WTC11 (cell line): ENCODE results near the gene NDUFS5. TPM values are rescaled to one million over a fixed set of nuclear protein-coding genes. Genes with fewer than 3 reads are reported as not detected.

Source experiments
- ATAC-seq: fragments of 200-7000 bp; cut with Tn5 transposase; 2 replicates; pipeline ENCODE4 v1.10.0; 2021; ENCODE audit warnings: mild to moderate bottlenecking, moderate library complexity
- CTCF ChIA-PET: fragments of 300-600 bp; sonication (Branson Sonifier 250); formaldehyde crosslinking; loops from one replicate; lab custom pipeline; 2021; ENCODE audit warnings: antibody characterized with exemption; lab: Charles Lee
- POLR2A ChIA-PET: fragments of 350-600 bp; sonication (Branson Sonifier 250); formaldehyde crosslinking; loops from one replicate; lab custom pipeline; 2021; ENCODE audit warnings: antibody characterized with exemption; lab: Charles Lee
- DNase-seq: peaks from one replicate; pipeline ENCODE4 v3.0.0; 2021; ENCODE audit warnings: low spot score
- H3K27ac Mint-ChIP-seq: 2 replicates; pipeline ENCODE4 v1.8.0; 2021; ENCODE audit warnings: mixed read lengths
- H3K27me3 Mint-ChIP-seq: 2 replicates; pipeline ENCODE4 v1.8.0; 2021; ENCODE audit warnings: low read depth, mild to moderate bottlenecking, moderate library complexity, mixed read lengths
- H3K36me3 Mint-ChIP-seq: 2 replicates; pipeline ENCODE4 v1.8.0; 2021; ENCODE audit warnings: mixed read lengths
- H3K4me1 Mint-ChIP-seq: 2 replicates; pipeline ENCODE4 v1.8.0; 2022; ENCODE audit warnings: mixed read lengths
- H3K4me3 Mint-ChIP-seq: 2 replicates; pipeline ENCODE4 v1.8.0; 2021; ENCODE audit warnings: mild to moderate bottlenecking, moderate library complexity, mixed read lengths
- H3K9me3 Mint-ChIP-seq: 2 replicates; pipeline ENCODE4 v1.8.0; 2021; ENCODE audit warnings: mixed read lengths
- CREM ChIP-seq: sonication (generic); formaldehyde crosslinking; IDR thresholded peaks from 2 replicates; pipeline ENCODE4 v1.8.1; 2022; ENCODE audit warnings: mild to moderate bottlenecking, missing genetic modification reagents, moderate library complexity
- ELF4 ChIP-seq: sonication (generic); formaldehyde crosslinking; IDR thresholded peaks from 2 replicates; pipeline ENCODE4 v1.8.1; 2022; ENCODE audit warnings: low read depth, mild to moderate bottlenecking, moderate library complexity, missing genetic modification reagents
- GABPB1 ChIP-seq: sonication (generic); formaldehyde crosslinking; IDR thresholded peaks from 2 replicates; pipeline ENCODE4 v1.8.1; 2023; ENCODE audit warnings: mild to moderate bottlenecking, missing genetic modification reagents
- IRF2 ChIP-seq: sonication (generic); formaldehyde crosslinking; IDR thresholded peaks from 2 replicates; pipeline ENCODE4 v1.8.0; 2022; ENCODE audit warnings: low read depth, missing genetic modification reagents, borderline replicate concordance
- JAZF1 ChIP-seq: fragments of 250-450 bp; sonication (Bioruptor Pico); IDR thresholded peaks from 2 replicates; pipeline ENCODE4 v1.9.0; 2021; ENCODE audit warnings: moderate library complexity, mild to moderate bottlenecking, inconsistent platforms
- JUN ChIP-seq: sonication (generic); formaldehyde crosslinking; IDR thresholded peaks from 2 replicates; pipeline ENCODE4 v1.8.0; 2023; ENCODE audit warnings: mild to moderate bottlenecking, missing genetic modification reagents
- NFYB ChIP-seq: sonication (generic); formaldehyde crosslinking; conservative IDR thresholded peaks from 2 replicates; pipeline ENCODE4 v1.8.0; 2022; ENCODE audit warnings: low read depth, missing genetic modification reagents
- NR2C2 ChIP-seq: sonication (generic); formaldehyde crosslinking; IDR thresholded peaks from 2 replicates; pipeline ENCODE4 v1.8.0; 2022; ENCODE audit warnings: mild to moderate bottlenecking, missing genetic modification reagents
- OVOL2 ChIP-seq: fragments of 250-450 bp; sonication (Bioruptor Pico); IDR thresholded peaks from 2 replicates; pipeline ENCODE4 v1.9.0; 2021; ENCODE audit warnings: mild to moderate bottlenecking, borderline replicate concordance
- SMAD3 ChIP-seq: sonication (generic); formaldehyde crosslinking; IDR thresholded peaks from 2 replicates; pipeline ENCODE4 v1.8.0; 2022; ENCODE audit warnings: missing genetic modification reagents, mild to moderate bottlenecking, borderline replicate concordance
- SMAD4 ChIP-seq: sonication (generic); formaldehyde crosslinking; IDR thresholded peaks from 2 replicates; pipeline ENCODE4 v1.8.0; 2022; ENCODE audit warnings: mild to moderate bottlenecking, missing genetic modification reagents
- SOX15 ChIP-seq: fragments of 250-450 bp; sonication (Bioruptor Pico); IDR thresholded peaks from 2 replicates; pipeline ENCODE4 v1.9.0; 2021; ENCODE audit warnings: mild to moderate bottlenecking
- TP53 ChIP-seq: sonication (generic); formaldehyde crosslinking; IDR thresholded peaks from 2 replicates; pipeline ENCODE4 v1.8.1; 2023; ENCODE audit warnings: mild to moderate bottlenecking, missing genetic modification reagents
- ZBTB43 ChIP-seq: sonication (generic); formaldehyde crosslinking; IDR thresholded peaks from 2 replicates; pipeline ENCODE4 v1.8.1; 2023; ENCODE audit warnings: mild to moderate bottlenecking, missing genetic modification reagents
- ZNF138 ChIP-seq: sonication (generic); formaldehyde crosslinking; conservative IDR thresholded peaks from 2 replicates; pipeline ENCODE4 v1.8.1; 2022; ENCODE audit warnings: mild to moderate bottlenecking, moderate library complexity, missing genetic modification reagents
- ZNF232 ChIP-seq: sonication (generic); formaldehyde crosslinking; IDR thresholded peaks from 2 replicates; pipeline ENCODE4 v1.8.0; 2022; ENCODE audit warnings: mild to moderate bottlenecking, missing genetic modification reagents
- ZNF423 ChIP-seq: fragments of 250-450 bp; sonication (Bioruptor Pico); IDR thresholded peaks from 2 replicates; pipeline ENCODE4 v2.1.2; 2022; ENCODE audit warnings: mild to moderate bottlenecking, moderate library complexity
- total RNA-seq: library from RNA; stranded (reverse); gene quantifications from 3 replicates; pipeline ENCODE4 v1.2.3, GENCODE V29; 2021
- TF ChIP-seq, protein P1 (sequence below): sonication (generic); formaldehyde crosslinking; IDR thresholded peaks from 2 replicates; pipeline ENCODE4 v1.8.0; 2022; ENCODE audit warnings: mild to moderate bottlenecking, missing genetic modification reagents
- TF ChIP-seq, protein P2 (sequence below): sonication (generic); formaldehyde crosslinking; IDR thresholded peaks from 2 replicates; pipeline ENCODE4 v1.8.0; 2022; ENCODE audit warnings: mild to moderate bottlenecking, missing genetic modification reagents
- TF ChIP-seq, protein P3 (sequence below): sonication (generic); formaldehyde crosslinking; conservative IDR thresholded peaks from 2 replicates; pipeline ENCODE4 v1.8.1; 2023; ENCODE audit warnings: mild to moderate bottlenecking, low read depth, missing genetic modification reagents, moderate library complexity
- TF ChIP-seq, protein P4 (sequence below): sonication (generic); formaldehyde crosslinking; conservative IDR thresholded peaks from 2 replicates; pipeline ENCODE4 v1.8.1; 2022; ENCODE audit warnings: mild to moderate bottlenecking, missing genetic modification reagents
- TF ChIP-seq, protein P5 (sequence below): sonication (generic); formaldehyde crosslinking; IDR thresholded peaks from 2 replicates; pipeline ENCODE4 v1.8.0; 2022; ENCODE audit warnings: mild to moderate bottlenecking, missing genetic modification reagents
- TF ChIP-seq, protein P6 (sequence below): sonication (generic); formaldehyde crosslinking; IDR thresholded peaks from 2 replicates; pipeline ENCODE4 v1.8.1; 2022; ENCODE audit warnings: low read depth, missing genetic modification reagents, borderline replicate concordance

Gene NDUFS5
- total RNA-seq, 1 experiment from 2014 or later = 402 TPM

DNA sequence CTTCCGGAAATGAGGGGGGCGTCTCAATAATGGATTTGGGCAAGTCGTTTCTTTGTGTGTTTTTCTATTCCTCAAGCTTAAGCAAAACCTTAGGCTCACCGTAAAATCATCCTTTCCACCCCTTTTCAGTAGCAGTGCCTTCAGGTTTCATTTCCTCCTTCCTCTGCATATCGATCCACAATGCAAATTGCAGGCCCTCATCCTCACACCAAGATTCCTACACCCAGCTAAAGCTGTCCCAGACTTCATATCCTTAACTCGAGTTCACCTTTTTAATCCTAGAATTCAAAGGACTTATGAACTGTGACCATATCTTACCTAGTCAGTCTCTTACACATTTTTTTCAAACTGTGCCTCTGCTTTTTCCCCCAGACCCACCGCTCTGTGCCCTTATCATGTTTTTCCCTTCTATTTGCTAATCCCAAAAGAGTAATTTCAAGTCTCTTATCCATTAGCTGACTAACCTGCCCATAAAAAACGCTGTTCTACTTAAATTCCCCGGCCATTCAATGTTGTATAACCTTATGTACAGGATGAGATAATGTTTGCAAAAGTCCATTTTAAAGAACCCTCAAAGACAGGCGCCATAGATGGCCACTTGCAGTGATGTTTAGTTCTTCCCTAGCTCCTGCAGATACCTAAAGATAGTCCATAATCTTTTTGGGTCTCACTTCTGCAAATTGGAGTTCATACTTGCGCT lies 33.6 kb upstream of the NDUFS5 start:
- Mint-ChIP-seq H3K27ac (peak overlapping the region; percentile 89), H3K4me1 (peaks cover 61% of the 10 kb centered on the region), H3K9me3 (no peaks in the 10 kb centered on the region), H3K36me3 (peaks cover 52% of the 10 kb centered on the region), H3K27me3 (no peaks in the 10 kb centered on the region), H3K4me3 (peak overlapping the region; percentile 92)
- CTCF ChIA-PET = no interaction called here
- TF ChIP-seq, protein P1, sequence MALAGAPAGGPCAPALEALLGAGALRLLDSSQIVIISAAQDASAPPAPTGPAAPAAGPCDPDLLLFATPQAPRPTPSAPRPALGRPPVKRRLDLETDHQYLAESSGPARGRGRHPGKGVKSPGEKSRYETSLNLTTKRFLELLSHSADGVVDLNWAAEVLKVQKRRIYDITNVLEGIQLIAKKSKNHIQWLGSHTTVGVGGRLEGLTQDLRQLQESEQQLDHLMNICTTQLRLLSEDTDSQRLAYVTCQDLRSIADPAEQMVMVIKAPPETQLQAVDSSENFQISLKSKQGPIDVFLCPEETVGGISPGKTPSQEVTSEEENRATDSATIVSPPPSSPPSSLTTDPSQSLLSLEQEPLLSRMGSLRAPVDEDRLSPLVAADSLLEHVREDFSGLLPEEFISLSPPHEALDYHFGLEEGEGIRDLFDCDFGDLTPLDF (CRISPR knock-in tag) = no peak
- no peak for TF ChIP-seq ZBTB43 (CRISPR knock-in tag)
- no peak for TF ChIP-seq TP53 (CRISPR knock-in tag)
- no peak for TF ChIP-seq IRF2 (CRISPR knock-in tag)
- TF ChIP-seq, protein P2, sequence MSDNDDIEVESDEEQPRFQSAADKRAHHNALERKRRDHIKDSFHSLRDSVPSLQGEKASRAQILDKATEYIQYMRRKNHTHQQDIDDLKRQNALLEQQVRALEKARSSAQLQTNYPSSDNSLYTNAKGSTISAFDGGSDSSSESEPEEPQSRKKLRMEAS = no peak
- TF ChIP-seq, protein P3, sequence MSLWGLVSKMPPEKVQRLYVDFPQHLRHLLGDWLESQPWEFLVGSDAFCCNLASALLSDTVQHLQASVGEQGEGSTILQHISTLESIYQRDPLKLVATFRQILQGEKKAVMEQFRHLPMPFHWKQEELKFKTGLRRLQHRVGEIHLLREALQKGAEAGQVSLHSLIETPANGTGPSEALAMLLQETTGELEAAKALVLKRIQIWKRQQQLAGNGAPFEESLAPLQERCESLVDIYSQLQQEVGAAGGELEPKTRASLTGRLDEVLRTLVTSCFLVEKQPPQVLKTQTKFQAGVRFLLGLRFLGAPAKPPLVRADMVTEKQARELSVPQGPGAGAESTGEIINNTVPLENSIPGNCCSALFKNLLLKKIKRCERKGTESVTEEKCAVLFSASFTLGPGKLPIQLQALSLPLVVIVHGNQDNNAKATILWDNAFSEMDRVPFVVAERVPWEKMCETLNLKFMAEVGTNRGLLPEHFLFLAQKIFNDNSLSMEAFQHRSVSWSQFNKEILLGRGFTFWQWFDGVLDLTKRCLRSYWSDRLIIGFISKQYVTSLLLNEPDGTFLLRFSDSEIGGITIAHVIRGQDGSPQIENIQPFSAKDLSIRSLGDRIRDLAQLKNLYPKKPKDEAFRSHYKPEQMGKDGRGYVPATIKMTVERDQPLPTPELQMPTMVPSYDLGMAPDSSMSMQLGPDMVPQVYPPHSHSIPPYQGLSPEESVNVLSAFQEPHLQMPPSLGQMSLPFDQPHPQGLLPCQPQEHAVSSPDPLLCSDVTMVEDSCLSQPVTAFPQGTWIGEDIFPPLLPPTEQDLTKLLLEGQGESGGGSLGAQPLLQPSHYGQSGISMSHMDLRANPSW (CRISPR knock-in tag) = no peak
- TF ChIP-seq OVOL2 = no peak
- no peak for TF ChIP-seq SMAD4 (CRISPR knock-in tag)
- TF ChIP-seq, protein P4, sequence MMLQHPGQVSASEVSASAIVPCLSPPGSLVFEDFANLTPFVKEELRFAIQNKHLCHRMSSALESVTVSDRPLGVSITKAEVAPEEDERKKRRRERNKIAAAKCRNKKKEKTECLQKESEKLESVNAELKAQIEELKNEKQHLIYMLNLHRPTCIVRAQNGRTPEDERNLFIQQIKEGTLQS (CRISPR knock-in tag) = no peak
- TF ChIP-seq, protein P5, sequence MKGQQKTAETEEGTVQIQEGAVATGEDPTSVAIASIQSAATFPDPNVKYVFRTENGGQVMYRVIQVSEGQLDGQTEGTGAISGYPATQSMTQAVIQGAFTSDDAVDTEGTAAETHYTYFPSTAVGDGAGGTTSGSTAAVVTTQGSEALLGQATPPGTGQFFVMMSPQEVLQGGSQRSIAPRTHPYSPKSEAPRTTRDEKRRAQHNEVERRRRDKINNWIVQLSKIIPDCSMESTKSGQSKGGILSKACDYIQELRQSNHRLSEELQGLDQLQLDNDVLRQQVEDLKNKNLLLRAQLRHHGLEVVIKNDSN (CRISPR knock-in tag) = no peak
- TF ChIP-seq JUN (CRISPR knock-in tag) = no peak
- TF ChIP-seq ZNF138 = no peak
- no peak for TF ChIP-seq ZNF232 (CRISPR knock-in tag)
- no peak for TF ChIP-seq ELF4 (CRISPR knock-in tag)
- TF ChIP-seq SOX15 (CRISPR knock-in tag) = no peak
- DNase-seq (no peak), ATAC-seq (no peak)
- POLR2A ChIA-PET = interaction anchor here (0.5 to 0.7 kb wide), 2 partner anchors 15 to 88 kb away, joined by 3 to 4 read pairs; no protein-coding TSS in a partner anchor

DNA sequence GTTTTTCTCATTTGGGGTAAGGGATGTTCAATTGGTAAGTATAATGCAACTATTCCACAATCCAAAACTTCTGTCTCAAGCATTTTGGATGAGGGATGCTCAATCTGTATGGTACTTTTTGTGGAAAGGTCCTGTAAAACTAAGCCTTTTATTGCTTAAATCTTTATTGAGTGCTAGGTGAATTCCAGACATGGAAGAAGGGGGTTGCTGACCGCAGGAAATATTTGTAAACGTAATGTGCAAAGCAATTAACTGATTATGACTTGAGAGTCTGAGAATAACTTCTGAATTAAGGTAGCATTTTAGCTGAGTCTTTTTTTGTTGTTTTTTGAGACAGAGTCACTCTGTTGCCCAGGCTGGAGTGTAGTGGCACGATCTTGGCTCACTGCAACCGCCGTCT lies 32.0 kb upstream of the NDUFS5 start:
- CTCF ChIA-PET = no interaction called here
- H3K27me3 Mint-ChIP-seq = no peaks in the 10 kb centered on the region
- no peak for TF ChIP-seq ZNF423 (CRISPR knock-in tag)
- no peak for TF ChIP-seq CREM (CRISPR knock-in tag)
- TF ChIP-seq SMAD3 (CRISPR knock-in tag) = no peak
- TF ChIP-seq ELF4 (CRISPR knock-in tag) = no peak
- TF ChIP-seq SOX15 (CRISPR knock-in tag) = no peak
- TF ChIP-seq NR2C2 (CRISPR knock-in tag) = no peak
- TF ChIP-seq, protein P6, sequence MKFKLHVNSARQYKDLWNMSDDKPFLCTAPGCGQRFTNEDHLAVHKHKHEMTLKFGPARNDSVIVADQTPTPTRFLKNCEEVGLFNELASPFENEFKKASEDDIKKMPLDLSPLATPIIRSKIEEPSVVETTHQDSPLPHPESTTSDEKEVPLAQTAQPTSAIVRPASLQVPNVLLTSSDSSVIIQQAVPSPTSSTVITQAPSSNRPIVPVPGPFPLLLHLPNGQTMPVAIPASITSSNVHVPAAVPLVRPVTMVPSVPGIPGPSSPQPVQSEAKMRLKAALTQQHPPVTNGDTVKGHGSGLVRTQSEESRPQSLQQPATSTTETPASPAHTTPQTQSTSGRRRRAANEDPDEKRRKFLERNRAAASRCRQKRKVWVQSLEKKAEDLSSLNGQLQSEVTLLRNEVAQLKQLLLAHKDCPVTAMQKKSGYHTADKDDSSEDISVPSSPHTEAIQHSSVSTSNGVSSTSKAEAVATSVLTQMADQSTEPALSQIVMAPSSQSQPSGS (CRISPR knock-in tag) = no peak
- TF ChIP-seq JAZF1 (CRISPR knock-in tag) = no peak
- no peak for TF ChIP-seq GABPB1 (CRISPR knock-in tag)
- TF ChIP-seq NFYB (CRISPR knock-in tag) = no peak
- TF ChIP-seq, all 79 proteins: peak for 0
- peak overlapping the region; percentile 88 for H3K27ac Mint-ChIP-seq
- H3K36me3 Mint-ChIP-seq = peaks cover 66% of the 10 kb centered on the region
- peak overlapping the region; percentile 92 for H3K4me3 Mint-ChIP-seq
- H3K9me3 Mint-ChIP-seq = no peaks in the 10 kb centered on the region
- POLR2A ChIA-PET = interaction anchor here (0.9 kb wide), 1 partner anchor 12 kb away, joined by 3 read pairs; no protein-coding TSS in a partner anchor
- ATAC-seq (no peak), DNase-seq (no peak)
- H3K4me1 Mint-ChIP-seq = peaks cover 70% of the 10 kb centered on the region
